ENCODE measurements around the gene ARHGAP9.

The ARHGAP9 gene

DNA sequence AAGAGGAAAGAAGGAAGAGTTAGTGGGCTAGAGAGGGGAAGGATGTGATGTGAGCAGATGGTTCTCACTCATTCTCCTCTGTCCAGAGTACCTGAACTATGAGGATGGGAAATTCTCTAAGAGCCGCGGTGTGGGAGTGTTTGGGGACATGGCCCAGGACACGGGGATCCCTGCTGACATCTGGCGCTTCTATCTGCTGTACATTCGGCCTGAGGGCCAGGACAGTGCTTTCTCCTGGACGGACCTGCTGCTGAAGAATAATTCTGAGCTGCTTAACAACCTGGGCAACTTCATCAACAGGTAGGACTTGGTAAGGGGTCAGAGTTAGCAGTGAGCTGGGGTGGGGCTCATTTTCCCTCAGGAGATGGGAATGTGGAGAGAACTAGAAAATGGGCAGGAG lies 33.0 kb upstream of the ARHGAP9 start:
- POLR2A ChIA-PET = interaction anchor here (1.9 kb wide), 1 partner anchor 7 kb away, joined by 8 read pairs; the partner anchor contains the start of gene DDIT3
- H3K36me3 ChIP-seq (ENCODE audit: control insufficient read depth in 2 of 2, insufficient read depth in 1 of 2, low read length in 2 of 2) = peaks cover 55 to 85% of the 10 kb centered on the region in 2 experiments
- TF ChIP-seq, protein P1, sequence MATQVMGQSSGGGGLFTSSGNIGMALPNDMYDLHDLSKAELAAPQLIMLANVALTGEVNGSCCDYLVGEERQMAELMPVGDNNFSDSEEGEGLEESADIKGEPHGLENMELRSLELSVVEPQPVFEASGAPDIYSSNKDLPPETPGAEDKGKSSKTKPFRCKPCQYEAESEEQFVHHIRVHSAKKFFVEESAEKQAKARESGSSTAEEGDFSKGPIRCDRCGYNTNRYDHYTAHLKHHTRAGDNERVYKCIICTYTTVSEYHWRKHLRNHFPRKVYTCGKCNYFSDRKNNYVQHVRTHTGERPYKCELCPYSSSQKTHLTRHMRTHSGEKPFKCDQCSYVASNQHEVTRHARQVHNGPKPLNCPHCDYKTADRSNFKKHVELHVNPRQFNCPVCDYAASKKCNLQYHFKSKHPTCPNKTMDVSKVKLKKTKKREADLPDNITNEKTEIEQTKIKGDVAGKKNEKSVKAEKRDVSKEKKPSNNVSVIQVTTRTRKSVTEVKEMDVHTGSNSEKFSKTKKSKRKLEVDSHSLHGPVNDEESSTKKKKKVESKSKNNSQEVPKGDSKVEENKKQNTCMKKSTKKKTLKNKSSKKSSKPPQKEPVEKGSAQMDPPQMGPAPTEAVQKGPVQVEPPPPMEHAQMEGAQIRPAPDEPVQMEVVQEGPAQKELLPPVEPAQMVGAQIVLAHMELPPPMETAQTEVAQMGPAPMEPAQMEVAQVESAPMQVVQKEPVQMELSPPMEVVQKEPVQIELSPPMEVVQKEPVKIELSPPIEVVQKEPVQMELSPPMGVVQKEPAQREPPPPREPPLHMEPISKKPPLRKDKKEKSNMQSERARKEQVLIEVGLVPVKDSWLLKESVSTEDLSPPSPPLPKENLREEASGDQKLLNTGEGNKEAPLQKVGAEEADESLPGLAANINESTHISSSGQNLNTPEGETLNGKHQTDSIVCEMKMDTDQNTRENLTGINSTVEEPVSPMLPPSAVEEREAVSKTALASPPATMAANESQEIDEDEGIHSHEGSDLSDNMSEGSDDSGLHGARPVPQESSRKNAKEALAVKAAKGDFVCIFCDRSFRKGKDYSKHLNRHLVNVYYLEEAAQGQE (tag by site-specific recombination; IDR thresholded peaks at IDR 0.05) = peak; percentile 69
- no peak for TF ChIP-seq ZNF416 (tag by site-specific recombination; IDR thresholded peaks at IDR 0.05)
- TF ChIP-seq SCRT2 (tag by site-specific recombination; IDR thresholded peaks at IDR 0.05) = peak; percentile 87
- no peak for TF ChIP-seq ZBTB20 (tag by site-specific recombination; IDR thresholded peaks at IDR 0.05)
- TF ChIP-seq ZNF610 (tag by site-specific recombination; IDR thresholded peaks at IDR 0.05; ENCODE audit: borderline replicate concordance) = no peak

DNA sequence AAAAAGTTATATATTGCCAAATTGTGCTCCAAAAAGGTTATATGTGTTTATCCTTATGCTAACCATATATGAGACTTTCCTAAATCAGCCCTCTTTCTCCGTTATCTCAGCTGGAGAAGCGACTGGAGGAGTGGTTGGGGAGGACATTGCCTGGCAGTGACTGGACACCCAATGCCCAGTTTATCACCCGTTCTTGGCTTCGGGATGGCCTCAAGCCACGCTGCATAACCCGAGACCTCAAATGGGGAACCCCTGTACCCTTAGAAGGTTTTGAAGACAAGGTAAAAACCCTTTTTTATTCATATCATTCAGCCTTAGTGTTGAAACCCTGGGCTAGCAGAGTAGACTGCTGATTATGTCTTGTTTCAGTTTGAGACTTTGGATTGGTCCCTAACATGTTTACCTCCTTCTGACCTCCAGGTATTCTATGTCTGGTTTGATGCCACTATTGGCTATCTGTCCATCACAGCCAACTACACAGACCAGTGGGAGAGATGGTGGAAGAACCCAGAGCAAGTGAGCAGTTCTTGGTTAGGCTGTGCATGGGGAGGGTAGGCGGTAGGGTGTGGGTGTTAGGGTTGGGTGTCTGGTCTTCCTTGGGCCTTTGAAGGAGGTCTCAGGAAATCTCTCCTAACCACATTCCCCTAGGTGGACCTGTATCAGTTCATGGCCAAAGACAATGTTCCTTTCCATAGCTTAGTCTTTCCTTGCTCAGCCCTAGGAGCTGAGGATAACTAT lies 32.1 kb upstream of the ARHGAP9 start:
- TF ChIP-seq EGR2 (tag by site-specific recombination; IDR thresholded peaks at IDR 0.05; ENCODE audit: low read depth) (peak; percentile 59), ZFHX2 (tag by site-specific recombination; conservative IDR thresholded peaks at IDR 0.05) (peak; percentile 72), ZNF544 (tag by site-specific recombination; IDR thresholded peaks at IDR 0.05) (no peak)
- TF ChIP-seq, protein P2, sequence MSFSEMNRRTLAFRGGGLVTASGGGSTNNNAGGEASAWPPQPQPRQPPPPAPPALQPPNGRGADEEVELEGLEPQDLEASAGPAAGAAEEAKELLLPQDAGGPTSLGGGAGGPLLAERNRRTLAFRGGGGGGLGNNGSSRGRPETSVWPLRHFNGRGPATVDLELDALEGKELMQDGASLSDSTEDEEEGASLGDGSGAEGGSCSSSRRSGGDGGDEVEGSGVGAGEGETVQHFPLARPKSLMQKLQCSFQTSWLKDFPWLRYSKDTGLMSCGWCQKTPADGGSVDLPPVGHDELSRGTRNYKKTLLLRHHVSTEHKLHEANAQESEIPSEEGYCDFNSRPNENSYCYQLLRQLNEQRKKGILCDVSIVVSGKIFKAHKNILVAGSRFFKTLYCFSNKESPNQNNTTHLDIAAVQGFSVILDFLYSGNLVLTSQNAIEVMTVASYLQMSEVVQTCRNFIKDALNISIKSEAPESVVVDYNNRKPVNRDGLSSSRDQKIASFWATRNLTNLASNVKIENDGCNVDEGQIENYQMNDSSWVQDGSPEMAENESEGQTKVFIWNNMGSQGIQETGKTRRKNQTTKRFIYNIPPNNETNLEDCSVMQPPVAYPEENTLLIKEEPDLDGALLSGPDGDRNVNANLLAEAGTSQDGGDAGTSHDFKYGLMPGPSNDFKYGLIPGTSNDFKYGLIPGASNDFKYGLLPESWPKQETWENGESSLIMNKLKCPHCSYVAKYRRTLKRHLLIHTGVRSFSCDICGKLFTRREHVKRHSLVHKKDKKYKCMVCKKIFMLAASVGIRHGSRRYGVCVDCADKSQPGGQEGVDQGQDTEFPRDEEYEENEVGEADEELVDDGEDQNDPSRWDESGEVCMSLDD (tag by site-specific recombination; IDR thresholded peaks at IDR 0.05) = no peak
- H3K36me3 ChIP-seq (ENCODE audit: control insufficient read depth in 2 of 2, insufficient read depth in 1 of 2, low read length in 2 of 2) = peaks cover 55 to 76% of the 10 kb centered on the region in 2 experiments
- H3K27ac ChIP-seq (ENCODE audit: extremely low read depth, low read depth, low read length) = no peak overlapping the region
- POLR2A ChIA-PET = interaction anchor here (0.7 to 1.9 kb wide), 3 partner anchors 8 to 109 kb away, joined by 3 to 8 read pairs (median 3); partner anchors contain the start of gene DDIT3
- H3K4me1 ChIP-seq (ENCODE audit: control insufficient read depth, insufficient read depth, low read length) = no peaks in the 10 kb centered on the region
- no peak overlapping the region for H3K4me3 ChIP-seq (ENCODE audit: low read depth, low read length)
- CTCF ChIA-PET = no interaction called here
- H3K9me3 ChIP-seq (ENCODE audit: control insufficient read depth, insufficient read depth, low read depth, low read length) = no peaks in the 10 kb centered on the region

More for the DNA sequence above, 33.0 kb upstream of the ARHGAP9 start:
- H3K4me1 ChIP-seq (ENCODE audit: control insufficient read depth, insufficient read depth, low read length) = no peaks in the 10 kb centered on the region
- no peak overlapping the region for H3K4me3 ChIP-seq (ENCODE audit: low read depth, low read length)
- CTCF ChIA-PET = no interaction called here
- no peaks in the 10 kb centered on the region for H3K9me3 ChIP-seq (ENCODE audit: control insufficient read depth, insufficient read depth, low read depth, low read length)
- no peak overlapping the region for H3K27ac ChIP-seq (ENCODE audit: extremely low read depth, low read depth, low read length)

DNA sequence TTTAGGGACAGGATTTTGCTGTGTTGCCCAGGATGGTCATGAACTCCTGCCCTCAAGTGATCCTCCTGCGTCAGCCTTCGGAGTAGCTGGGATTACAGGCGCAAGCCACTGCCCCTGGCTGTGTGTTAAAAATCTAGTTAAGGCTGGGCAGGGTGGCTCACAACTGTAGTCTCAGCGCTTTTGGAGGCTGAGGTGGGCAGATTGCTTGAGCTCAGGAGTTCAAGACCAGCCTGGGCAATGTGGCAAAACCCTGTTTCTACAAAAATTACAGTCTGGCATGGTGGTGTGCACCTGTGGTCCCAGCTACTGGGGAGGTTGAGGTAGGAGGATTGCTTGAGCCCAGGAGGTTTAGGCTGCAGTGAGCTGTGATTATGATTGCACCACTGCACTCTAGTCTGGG lies 31.5 kb upstream of the ARHGAP9 start:
- H3K4me3 ChIP-seq (ENCODE audit: low read depth, low read length) = no peak overlapping the region
- H3K27ac ChIP-seq (ENCODE audit: extremely low read depth, low read depth, low read length) = no peak overlapping the region
- peaks cover 58 to 75% of the 10 kb centered on the region in 2 experiments for H3K36me3 ChIP-seq (ENCODE audit: control insufficient read depth in 2 of 2, insufficient read depth in 1 of 2, low read length in 2 of 2)
- ChIA-PET CTCF (no interaction called here), POLR2A (interaction anchor here (0.7 to 1.9 kb wide), 3 partner anchors 9 to 110 kb away, joined by 3 to 8 read pairs (median 3); partner anchors contain the start of gene DDIT3)
- H3K4me1 ChIP-seq (ENCODE audit: control insufficient read depth, insufficient read depth, low read length) = no peaks in the 10 kb centered on the region
- H3K9me3 ChIP-seq (ENCODE audit: control insufficient read depth, insufficient read depth, low read depth, low read length) = no peaks in the 10 kb centered on the region
- TF ChIP-seq OSR2 (tag by site-specific recombination; IDR thresholded peaks at IDR 0.05) (no peak), TCF7L2 (IDR thresholded peaks at IDR 0.05; ENCODE audit: borderline replicate concordance, low read depth, low read length) (no peak), ZSCAN16 (tag by site-specific recombination; IDR thresholded peaks at IDR 0.05) (no peak), ZNF76 (tag by site-specific recombination; IDR thresholded peaks at IDR 0.05; ENCODE audit: borderline replicate concordance, low read depth) (no peak), ZNF266 (tag by site-specific recombination; IDR thresholded peaks at IDR 0.05; ENCODE audit: low read depth) (no peak), ZBTB1 (tag by site-specific recombination; IDR thresholded peaks at IDR 0.05) (no peak), ZNF2 (tag by site-specific recombination; IDR thresholded peaks at IDR 0.05) (no peak), ZNF837 (tag by site-specific recombination; IDR thresholded peaks at IDR 0.05) (no peak)
- TF ChIP-seq, protein P3, sequence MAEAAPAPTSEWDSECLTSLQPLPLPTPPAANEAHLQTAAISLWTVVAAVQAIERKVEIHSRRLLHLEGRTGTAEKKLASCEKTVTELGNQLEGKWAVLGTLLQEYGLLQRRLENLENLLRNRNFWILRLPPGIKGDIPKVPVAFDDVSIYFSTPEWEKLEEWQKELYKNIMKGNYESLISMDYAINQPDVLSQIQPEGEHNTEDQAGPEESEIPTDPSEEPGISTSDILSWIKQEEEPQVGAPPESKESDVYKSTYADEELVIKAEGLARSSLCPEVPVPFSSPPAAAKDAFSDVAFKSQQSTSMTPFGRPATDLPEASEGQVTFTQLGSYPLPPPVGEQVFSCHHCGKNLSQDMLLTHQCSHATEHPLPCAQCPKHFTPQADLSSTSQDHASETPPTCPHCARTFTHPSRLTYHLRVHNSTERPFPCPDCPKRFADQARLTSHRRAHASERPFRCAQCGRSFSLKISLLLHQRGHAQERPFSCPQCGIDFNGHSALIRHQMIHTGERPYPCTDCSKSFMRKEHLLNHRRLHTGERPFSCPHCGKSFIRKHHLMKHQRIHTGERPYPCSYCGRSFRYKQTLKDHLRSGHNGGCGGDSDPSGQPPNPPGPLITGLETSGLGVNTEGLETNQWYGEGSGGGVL (tag by site-specific recombination; IDR thresholded peaks at IDR 0.05) = no peak
- TF ChIP-seq, protein P4, sequence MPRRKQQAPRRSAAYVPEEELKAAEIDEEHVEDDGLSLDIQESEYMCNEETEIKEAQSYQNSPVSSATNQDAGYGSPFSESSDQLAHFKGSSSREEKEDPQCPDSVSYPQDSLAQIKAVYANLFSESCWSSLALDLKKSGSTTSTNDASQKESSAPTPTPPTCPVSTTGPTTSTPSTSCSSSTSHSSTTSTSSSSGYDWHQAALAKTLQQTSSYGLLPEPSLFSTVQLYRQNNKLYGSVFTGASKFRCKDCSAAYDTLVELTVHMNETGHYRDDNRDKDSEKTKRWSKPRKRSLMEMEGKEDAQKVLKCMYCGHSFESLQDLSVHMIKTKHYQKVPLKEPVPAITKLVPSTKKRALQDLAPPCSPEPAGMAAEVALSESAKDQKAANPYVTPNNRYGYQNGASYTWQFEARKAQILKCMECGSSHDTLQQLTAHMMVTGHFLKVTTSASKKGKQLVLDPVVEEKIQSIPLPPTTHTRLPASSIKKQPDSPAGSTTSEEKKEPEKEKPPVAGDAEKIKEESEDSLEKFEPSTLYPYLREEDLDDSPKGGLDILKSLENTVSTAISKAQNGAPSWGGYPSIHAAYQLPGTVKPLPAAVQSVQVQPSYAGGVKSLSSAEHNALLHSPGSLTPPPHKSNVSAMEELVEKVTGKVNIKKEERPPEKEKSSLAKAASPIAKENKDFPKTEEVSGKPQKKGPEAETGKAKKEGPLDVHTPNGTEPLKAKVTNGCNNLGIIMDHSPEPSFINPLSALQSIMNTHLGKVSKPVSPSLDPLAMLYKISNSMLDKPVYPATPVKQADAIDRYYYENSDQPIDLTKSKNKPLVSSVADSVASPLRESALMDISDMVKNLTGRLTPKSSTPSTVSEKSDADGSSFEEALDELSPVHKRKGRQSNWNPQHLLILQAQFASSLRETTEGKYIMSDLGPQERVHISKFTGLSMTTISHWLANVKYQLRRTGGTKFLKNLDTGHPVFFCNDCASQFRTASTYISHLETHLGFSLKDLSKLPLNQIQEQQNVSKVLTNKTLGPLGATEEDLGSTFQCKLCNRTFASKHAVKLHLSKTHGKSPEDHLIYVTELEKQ (tag by site-specific recombination; IDR thresholded peaks at IDR 0.05; ENCODE audit: borderline replicate concordance) = no peak

Data from HEK293 (cell line).